Fibroblast of lung (primary cell): Measurements from ENCODE around the gene NOL9. TPM values are rescaled to one million over a fixed set of nuclear protein-coding genes. Genes with fewer than 3 reads are reported as not detected.

ENCODE experiments used
- DNase-seq, 2 donors: peaks; one replicate each; pipeline versions ENCODE4 v3.0.0 to v3.0.0-alpha.2; 2010; ENCODE audit warnings: low read depth in 2 of 2
- H2AFZ ChIP-seq: 2 replicates; pipeline ENCODE4 v1.5.1; 2012; ENCODE audit warnings: low read length, control low read depth, inconsistent platforms
- H3K27ac ChIP-seq: 2 replicates; pipeline ENCODE4 v1.5.1; 2011; ENCODE audit warnings: low read length, control low read depth; ENCODE audit not compliant: insufficient read depth
- H3K27me3 ChIP-seq: 2 replicates; pipeline ENCODE4 v1.5.1; 2011; ENCODE audit warnings: mild to moderate bottlenecking, low read length; ENCODE audit not compliant: control insufficient read depth, insufficient read depth
- H3K36me3 ChIP-seq: 2 replicates; pipeline ENCODE4 v1.5.1; 2011; ENCODE audit warnings: low read length; ENCODE audit not compliant: control insufficient read depth, insufficient read depth
- H3K4me1 ChIP-seq: 2 replicates; pipeline ENCODE4 v1.5.1; 2011; ENCODE audit warnings: low read length; ENCODE audit not compliant: control insufficient read depth, insufficient read depth; ENCODE audit errors: extremely low read depth
- H3K4me2 ChIP-seq: 2 replicates; pipeline ENCODE4 v1.5.1; 2011; ENCODE audit warnings: low read length, control low read depth; ENCODE audit not compliant: insufficient read depth; ENCODE audit errors: extremely low read depth
- H3K4me3 ChIP-seq, 4 experiments: fragments of 200-600 bp in 1 of 4; sonication (generic) in 1 of 4; replicated peaks in 1 of 4; 2 replicates each; pipeline ENCODE4 v1.5.1; 2011 to 2016; ENCODE audit warnings: low read length in 4 of 4, low read depth in 3 of 4, mild to moderate bottlenecking in 3 of 4, control low read depth in 2 of 4, inconsistent platforms in 1 of 4, mixed read lengths in 1 of 4; ENCODE audit not compliant: insufficient read depth in 1 of 4; ENCODE audit errors: control extremely low read depth in 1 of 4
- H3K79me2 ChIP-seq: 2 replicates; pipeline ENCODE4 v1.5.1; 2012; ENCODE audit warnings: mild to moderate bottlenecking, low read length, inconsistent platforms; ENCODE audit not compliant: control insufficient read depth, insufficient read depth
- H3K9ac ChIP-seq: 2 replicates; pipeline ENCODE4 v1.5.1; 2011; ENCODE audit warnings: mild to moderate bottlenecking, low read length, control low read depth; ENCODE audit not compliant: insufficient read depth
- H3K9me3 ChIP-seq: 2 replicates; pipeline ENCODE4 v1.5.1; 2012; ENCODE audit warnings: low read depth, low read length; ENCODE audit not compliant: control insufficient read depth, insufficient read depth
- H4K20me1 ChIP-seq: 2 replicates; pipeline ENCODE4 v1.5.1; 2011; ENCODE audit warnings: low read length; ENCODE audit not compliant: control insufficient read depth, insufficient read depth; ENCODE audit errors: extremely low read depth
- CTCF ChIP-seq, 2 donors: IDR thresholded peaks in 1 of 2; conservative IDR thresholded peaks in 1 of 2; 1 replicate in 1 of 2; 2 replicates in 1 of 2; pipeline ENCODE4 v1.5.1; 2011 to 2012; ENCODE audit warnings: low read length in 2 of 2, control low read depth in 1 of 2, inconsistent platforms in 1 of 2, low read depth in 1 of 2, mild to moderate bottlenecking in 1 of 2
- EZH2 ChIP-seq: IDR thresholded peaks from 2 replicates; pipeline ENCODE4 v1.5.1; 2012; ENCODE audit warnings: low read length, control low read depth, mild to moderate bottlenecking; ENCODE audit errors: missing control alignments
- polyA plus RNA-seq, 2 donors: library from polyadenylated mRNA; depleted of rRNA in 1 of 2; stranded (reverse) in 1 of 2; unstranded in 1 of 2; fragments of >200 nt; gene quantifications; 2 replicates each; pipeline ENCODE4 v1.2.1, GENCODE V29; 2011 to 2012; ENCODE audit warnings: missing spikeins in 1 of 2
- total RNA-seq: library from RNA; depleted of rRNA; stranded (reverse); fragments of >200 nt; gene quantifications from 2 replicates; pipeline ENCODE4 v1.2.1, GENCODE V29; 2014

NOL9 gene
- total and polyA plus RNA-seq, 2 donors (not counting 1 experiment from before 2014, with no cell fraction given), result 17.5 to 19.0 TPM

- no peak for DNase-seq
These were observed 41.4 kb downstream of the NOL9 start for GRCh38 chr1:6512908-6513280.

GRCh38 chr1:6512245-6512907, 41.9 kb downstream of the NOL9 start:
- Histone ChIP-seq H3K27me3 (no peaks in the 10 kb centered on the region), H3K9me3 (no peaks in the 10 kb centered on the region), H3K4me3 (no peak overlapping the region), H3K27ac (no peak overlapping the region), H3K36me3 (no peaks in the 10 kb centered on the region), H3K9ac (no peak overlapping the region), H2AFZ (no peak overlapping the region), H3K4me1 (no peaks in the 10 kb centered on the region), H3K4me2 (no peak overlapping the region), H4K20me1 (no peaks in the 10 kb centered on the region), H3K79me2 (no peaks in the 10 kb centered on the region)
- TF ChIP-seq CTCF (conservative IDR thresholded peaks at IDR 0.05 in 1 of 2, IDR thresholded peaks at IDR 0.05 in 1 of 2; ENCODE audit: low read depth in 1 of 2, low read length in 2 of 2), result no peak
- no peak for TF ChIP-seq EZH2
- DNase-seq, result no peak

More at GRCh38 chr1:6512908-6513280, 41.4 kb downstream of the NOL9 start:
- Histone ChIP-seq H3K4me3 (no peak overlapping the region), H3K4me2 (no peak overlapping the region), H3K27me3 (no peaks in the 10 kb centered on the region), H3K36me3 (no peaks in the 10 kb centered on the region), H3K9me3 (no peaks in the 10 kb centered on the region), H3K79me2 (no peaks in the 10 kb centered on the region), H3K27ac (no peak overlapping the region), H2AFZ (no peak overlapping the region), H3K9ac (no peak overlapping the region), H3K4me1 (no peaks in the 10 kb centered on the region), H4K20me1 (no peaks in the 10 kb centered on the region)
- no peak for TF ChIP-seq CTCF (conservative IDR thresholded peaks at IDR 0.05 in 1 of 2, IDR thresholded peaks at IDR 0.05 in 1 of 2; ENCODE audit: low read depth in 1 of 2, low read length in 2 of 2)
- TF ChIP-seq EZH2, result no peak

- no peak overlapping the region for H3K9ac ChIP-seq
- no peak overlapping the region for H2AFZ ChIP-seq
These were observed 42.6 kb downstream of the NOL9 start for GRCh38 chr1:6511561-6512244.

More at GRCh38 chr1:6511561-6512244, 42.6 kb downstream of the NOL9 start:
- Histone ChIP-seq H3K4me2 (no peak overlapping the region), H3K4me1 (no peaks in the 10 kb centered on the region), H3K36me3 (no peaks in the 10 kb centered on the region), H3K9me3 (no peaks in the 10 kb centered on the region), H3K27me3 (no peaks in the 10 kb centered on the region), H4K20me1 (no peaks in the 10 kb centered on the region), H3K4me3 (no peak overlapping the region), H3K27ac (no peak overlapping the region), H3K79me2 (no peaks in the 10 kb centered on the region)
- no peak for TF ChIP-seq CTCF (conservative IDR thresholded peaks at IDR 0.05 in 1 of 2, IDR thresholded peaks at IDR 0.05 in 1 of 2; ENCODE audit: low read depth in 1 of 2, low read length in 2 of 2)
- no peak for TF ChIP-seq EZH2
- no peak for DNase-seq
